Measurements from ENCODE around the gene ING5.

Gene ING5

GRCh38 chr2:241746084-241746483 lies 44.2 kb downstream of the ING5 start:
- in situ Hi-C loops (cut with HindIII; ENCODE audit: low sequenced_read_pairs): no loop called here
- no peak for DNase-seq (ENCODE audit: low read depth)
- H3K4me3 ChIP-seq (ENCODE audit: low read depth, low read length): no peak overlapping the region
- TF ChIP-seq, protein P1, sequence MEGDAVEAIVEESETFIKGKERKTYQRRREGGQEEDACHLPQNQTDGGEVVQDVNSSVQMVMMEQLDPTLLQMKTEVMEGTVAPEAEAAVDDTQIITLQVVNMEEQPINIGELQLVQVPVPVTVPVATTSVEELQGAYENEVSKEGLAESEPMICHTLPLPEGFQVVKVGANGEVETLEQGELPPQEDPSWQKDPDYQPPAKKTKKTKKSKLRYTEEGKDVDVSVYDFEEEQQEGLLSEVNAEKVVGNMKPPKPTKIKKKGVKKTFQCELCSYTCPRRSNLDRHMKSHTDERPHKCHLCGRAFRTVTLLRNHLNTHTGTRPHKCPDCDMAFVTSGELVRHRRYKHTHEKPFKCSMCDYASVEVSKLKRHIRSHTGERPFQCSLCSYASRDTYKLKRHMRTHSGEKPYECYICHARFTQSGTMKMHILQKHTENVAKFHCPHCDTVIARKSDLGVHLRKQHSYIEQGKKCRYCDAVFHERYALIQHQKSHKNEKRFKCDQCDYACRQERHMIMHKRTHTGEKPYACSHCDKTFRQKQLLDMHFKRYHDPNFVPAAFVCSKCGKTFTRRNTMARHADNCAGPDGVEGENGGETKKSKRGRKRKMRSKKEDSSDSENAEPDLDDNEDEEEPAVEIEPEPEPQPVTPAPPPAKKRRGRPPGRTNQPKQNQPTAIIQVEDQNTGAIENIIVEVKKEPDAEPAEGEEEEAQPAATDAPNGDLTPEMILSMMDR (IDR thresholded peaks at IDR 0.05; ENCODE audit: low read depth, low read length, missing control alignments): no peak

- in situ Hi-C loops (cut with HindIII; ENCODE audit: low sequenced_read_pairs): no loop called here
Observed at GRCh38 chr2:241748468-241749256, 46.8 kb downstream of the ING5 start.

GRCh38 chr2:241750076-241750840 lies 48.4 kb downstream of the ING5 start:
- DNase-seq (ENCODE audit: low read depth): no peak
- in situ Hi-C loops (cut with HindIII; ENCODE audit: low sequenced_read_pairs): no loop called here
- H3K4me3 ChIP-seq (ENCODE audit: low read depth, low read length): no peak overlapping the region
- TF ChIP-seq, protein P1 (IDR thresholded peaks at IDR 0.05; ENCODE audit: low read depth, low read length, missing control alignments): no peak

More at GRCh38 chr2:241748468-241749256, 46.8 kb downstream of the ING5 start:
- no peak overlapping the region for H3K4me3 ChIP-seq (ENCODE audit: low read depth, low read length)
- TF ChIP-seq, protein P1 (IDR thresholded peaks at IDR 0.05; ENCODE audit: low read depth, low read length, missing control alignments): no peak
- DNase-seq (ENCODE audit: low read depth): no peak

- TF ChIP-seq, protein P1 (IDR thresholded peaks at IDR 0.05; ENCODE audit: low read depth, low read length, missing control alignments): no peak
- DNase-seq (ENCODE audit: low read depth): no peak
- in situ Hi-C loops (cut with HindIII; ENCODE audit: low sequenced_read_pairs): no loop called here
- no peak overlapping the region for H3K4me3 ChIP-seq (ENCODE audit: low read depth, low read length)
Observed at GRCh38 chr2:241751152-241751551, 49.3 kb downstream of the ING5 start.

DNA sequence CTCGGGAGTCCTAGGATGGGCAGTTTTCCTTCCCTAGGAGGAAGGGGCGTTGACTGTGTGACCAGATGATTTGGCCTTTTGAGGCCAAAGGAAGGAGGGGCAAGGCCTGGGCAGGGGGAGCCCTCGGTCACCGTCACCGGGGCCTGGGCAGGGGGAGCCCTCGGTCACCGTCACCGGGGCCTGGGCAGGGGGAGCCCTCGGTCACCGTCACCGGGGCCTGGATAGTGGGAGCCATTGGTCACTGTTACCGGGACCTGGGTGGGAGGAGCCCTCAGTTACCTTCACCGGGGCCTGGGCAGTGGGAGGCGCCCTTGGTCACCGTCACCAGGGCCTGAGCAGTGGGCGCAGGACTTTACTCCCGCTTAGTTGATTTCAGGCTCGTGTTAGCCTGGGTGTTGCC lies 49.9 kb downstream of the ING5 start:
- TF ChIP-seq, protein P1 (IDR thresholded peaks at IDR 0.05; ENCODE audit: low read depth, low read length, missing control alignments): no peak
- in situ Hi-C loops (cut with HindIII; ENCODE audit: low sequenced_read_pairs): no loop called here
- no peak overlapping the region for H3K4me3 ChIP-seq (ENCODE audit: low read depth, low read length)
- no peak for DNase-seq (ENCODE audit: low read depth)

DNA sequence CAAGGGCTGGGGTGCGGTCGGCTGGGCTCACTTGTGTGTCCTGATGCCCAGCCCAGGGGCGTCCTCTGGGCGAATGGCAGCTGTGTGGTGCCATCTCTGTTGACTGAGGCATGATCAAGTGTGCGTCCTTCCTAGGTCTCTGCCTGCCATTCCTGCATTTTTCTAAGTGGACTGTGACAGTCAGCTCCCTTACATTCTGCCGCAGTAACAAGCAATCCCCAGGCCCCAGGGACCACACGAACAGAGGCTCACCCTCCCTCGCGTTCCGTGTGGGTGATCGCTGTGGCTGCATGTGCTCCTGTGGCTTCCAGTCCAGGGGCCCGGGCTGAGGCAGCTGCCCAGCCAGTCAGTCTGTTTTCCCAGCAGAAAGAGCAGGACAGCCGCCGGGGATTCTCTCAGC lies 50.4 kb downstream of the ING5 start:
- H3K4me3 ChIP-seq (ENCODE audit: low read depth, low read length): no peak overlapping the region
- no peak for DNase-seq (ENCODE audit: low read depth)
- TF ChIP-seq, protein P1 (IDR thresholded peaks at IDR 0.05; ENCODE audit: low read depth, low read length, missing control alignments): no peak
- in situ Hi-C loops (cut with HindIII; ENCODE audit: low sequenced_read_pairs): no loop called here
